DND-41 (cell line): ENCODE results near the gene TFF3.
A peak's percentile ranks its signal among the peaks of the same experiment; 100 is the strongest.

ENCODE experiments used
- ATAC-seq: fragments of 200-7000 bp; cut with Tn5 transposase; 3 replicates; pipeline ENCODE4 v1.9.1; 2021; ENCODE audit warnings: low read depth; ENCODE audit not compliant: insufficient read depth
- DNase-seq: peaks from one replicate; pipeline ENCODE4 v3.0.0-alpha.2; 2020
- H2AFZ ChIP-seq: 2 replicates; pipeline ENCODE4 v1.6.0; 2012; ENCODE audit warnings: low read depth, low read length
- H3K27ac ChIP-seq: 2 replicates; pipeline ENCODE4 v1.5.1; 2012; ENCODE audit warnings: low read length, inconsistent platforms
- H3K27me3 ChIP-seq: fragments of 200-600 bp; sonication (generic); 2 replicates; pipeline ENCODE4 v1.6.0; 2012; ENCODE audit warnings: low read length, mild to moderate bottlenecking, inconsistent platforms; ENCODE audit not compliant: insufficient read depth, poor library complexity
- H3K36me3 ChIP-seq: 2 replicates; pipeline ENCODE4 v1.5.1; 2012; ENCODE audit warnings: low read length, inconsistent platforms; ENCODE audit not compliant: insufficient read depth
- H3K4me1 ChIP-seq: 2 replicates; pipeline ENCODE4 v1.5.1; 2012; ENCODE audit warnings: mild to moderate bottlenecking, low read length; ENCODE audit not compliant: insufficient read depth
- H3K4me2 ChIP-seq: 2 replicates; pipeline ENCODE4 v1.6.0; 2012; ENCODE audit warnings: mild to moderate bottlenecking, moderate library complexity, low read length, inconsistent platforms; ENCODE audit not compliant: insufficient read depth
- H3K4me3 ChIP-seq, 2 experiments: fragments of 200-600 bp in 1 of 2; shearing (Covaris generic) in 1 of 2; 2 replicates each; pipeline ENCODE4 v1.5.1; 2012 to 2016; ENCODE audit warnings: inconsistent platforms in 2 of 2, low read length in 2 of 2, mild to moderate bottlenecking in 2 of 2, low read depth in 1 of 2, moderate library complexity in 1 of 2
- H3K79me2 ChIP-seq: 2 replicates; pipeline ENCODE4 v1.6.0; 2012; ENCODE audit warnings: low read length, inconsistent platforms; ENCODE audit not compliant: insufficient read depth
- H3K9ac ChIP-seq: 2 replicates; pipeline ENCODE4 v1.6.0; 2012; ENCODE audit warnings: low read depth, mild to moderate bottlenecking, inconsistent platforms, low read length, moderate library complexity
- H3K9me3 ChIP-seq: 2 replicates; pipeline ENCODE4 v1.5.1; 2012; ENCODE audit warnings: low read length, moderate library complexity, mild to moderate bottlenecking, inconsistent platforms; ENCODE audit not compliant: insufficient read depth, severe bottlenecking
- H4K20me1 ChIP-seq: 2 replicates; pipeline ENCODE4 v1.6.0; 2012; ENCODE audit warnings: low read length; ENCODE audit not compliant: insufficient read depth
- CTCF ChIP-seq: IDR thresholded peaks from 2 replicates; pipeline ENCODE4 v1.5.1; 2012; ENCODE audit warnings: borderline replicate concordance, low read length, moderate library complexity, mild to moderate bottlenecking; ENCODE audit not compliant: poor library complexity, severe bottlenecking; ENCODE audit errors: extremely low read depth
- EZH2 ChIP-seq: IDR thresholded peaks from 3 replicates; pipeline ENCODE4 v1.6.1; 2012; ENCODE audit warnings: borderline replicate concordance, low read depth, mild to moderate bottlenecking, moderate library complexity, low read length, inconsistent platforms; ENCODE audit not compliant: severe bottlenecking

The TFF3 gene

GRCh38 chr21:42271065-42271464, 44.1 kb downstream of the TFF3 start:
- DNase-seq (no peak), ATAC-seq (no peak)
- H3K27me3 ChIP-seq: no peaks in the 10 kb centered on the region
- H3K79me2 ChIP-seq: peaks cover 7% of the 10 kb centered on the region
- H3K9me3 ChIP-seq: no peaks in the 10 kb centered on the region
- peaks cover 28% of the 10 kb centered on the region for H4K20me1 ChIP-seq
- no peak overlapping the region for H3K9ac ChIP-seq
- peaks cover 16% of the 10 kb centered on the region for H3K4me1 ChIP-seq
- no peak overlapping the region for H3K4me3 ChIP-seq
- H2AFZ ChIP-seq: no peak overlapping the region
- H3K4me2 ChIP-seq: no peak overlapping the region
- peaks cover 48% of the 10 kb centered on the region for H3K36me3 ChIP-seq
- H3K27ac ChIP-seq: no peak overlapping the region
- TF ChIP-seq CTCF: no peak
- TF ChIP-seq EZH2: no peak

GRCh38 chr21:42269386-42269785, 45.8 kb downstream of the TFF3 start:
- H4K20me1 ChIP-seq: peaks cover 35% of the 10 kb centered on the region
- H3K4me3 ChIP-seq: no peak overlapping the region
- DNase-seq (no peak), ATAC-seq (0 out of 3 replicates have a peak, but pooled peaks have one; percentile 34)
- H3K9ac ChIP-seq: no peak overlapping the region
- H3K79me2 ChIP-seq: peaks cover 7% of the 10 kb centered on the region
- no peak for TF ChIP-seq CTCF
- no peak for TF ChIP-seq EZH2
- H3K27me3 ChIP-seq: no peaks in the 10 kb centered on the region
- H3K4me1 ChIP-seq: peaks cover 16% of the 10 kb centered on the region
- H3K4me2 ChIP-seq: no peak overlapping the region
- H3K36me3 ChIP-seq: peaks cover 35% of the 10 kb centered on the region
- H2AFZ ChIP-seq: no peak overlapping the region
- no peak overlapping the region for H3K27ac ChIP-seq
- no peaks in the 10 kb centered on the region for H3K9me3 ChIP-seq

- Histone ChIP-seq H3K4me1 (peaks cover 16% of the 10 kb centered on the region), H2AFZ (no peak overlapping the region), H4K20me1 (peaks cover 36% of the 10 kb centered on the region), H3K27me3 (no peaks in the 10 kb centered on the region), H3K4me3 (no peak overlapping the region), H3K4me2 (no peak overlapping the region), H3K36me3 (peaks cover 14% of the 10 kb centered on the region), H3K27ac (peak overlapping the region; percentile 27; the same call in 1 of the 2 replicates), H3K79me2 (peaks cover 7% of the 10 kb centered on the region), H3K9ac (no peak overlapping the region), H3K9me3 (no peaks in the 10 kb centered on the region)
- TF ChIP-seq EZH2 (no peak), CTCF (no peak)
- DNase-seq: no peak
- no peak for ATAC-seq
These were observed 48.1 kb downstream of the TFF3 start for GRCh38 chr21:42266971-42267556.
